ENCODE measurements around the gene S100A5.
"Not testable (repeated sequence)": the region's sequence is repeated elsewhere in the genome, so short reads cannot be mapped to it uniquely, and the experiment has no call there.

S100A5 gene

GRCh38 chr1:153566414-153567371, 26.0 kb upstream of the S100A5 start:
- peak; percentile 69 for DNase-seq (ENCODE audit: low spot score)

GRCh38 chr1:153565529-153566374, 25.0 kb upstream of the S100A5 start, which contains the start of gene S100A2:
Gene S100A2, minus strand, starts transcription at chr1:153565844. Its CDS starts 1,967 bp downstream, at chr1:153563877.
- DNase-seq (ENCODE audit: low spot score), result no peak

- DNase-seq (ENCODE audit: low spot score), result no peak
Measured at GRCh38 chr1:153563991-153564390, 23.3 kb upstream of the S100A5 start.

- DNase-seq (ENCODE audit: low spot score), result no peak
Measured at GRCh38 chr1:153563483-153563901, 22.8 kb upstream of the S100A5 start.

- DNase-seq (ENCODE audit: low spot score), result not testable (repeated sequence)
Measured at GRCh38 chr1:153562021-153562420, 21.3 kb upstream of the S100A5 start.

- no peak for DNase-seq (ENCODE audit: low spot score)
Measured at GRCh38 chr1:153561466-153561985, 20.8 kb upstream of the S100A5 start.

- no peak for DNase-seq (ENCODE audit: low spot score)
Measured at GRCh38 chr1:153560771-153561465, 20.2 kb upstream of the S100A5 start.

- no peak for DNase-seq (ENCODE audit: low spot score)
Measured at GRCh38 chr1:153560241-153560640, 19.5 kb upstream of the S100A5 start.

GRCh38 chr1:153557877-153558276, 17.1 kb upstream of the S100A5 start:
- DNase-seq (ENCODE audit: low spot score), result no peak

- no peak for DNase-seq (ENCODE audit: low spot score)
Measured at GRCh38 chr1:153556348-153556747, 15.6 kb upstream of the S100A5 start.

- DNase-seq (ENCODE audit: low spot score), result no peak
Measured at GRCh38 chr1:153553830-153554541, 13.3 kb upstream of the S100A5 start.

- DNase-seq (ENCODE audit: low spot score), result no peak
Measured at GRCh38 chr1:153553096-153553495, 12.4 kb upstream of the S100A5 start.

GRCh38 chr1:153552335-153552734, 11.6 kb upstream of the S100A5 start:
- no peak for DNase-seq (ENCODE audit: low spot score)

- DNase-seq (ENCODE audit: low spot score), result no peak
Measured at GRCh38 chr1:153550827-153551500, 10.2 kb upstream of the S100A5 start.

GRCh38 chr1:153550398-153550758, 9.6 kb upstream of the S100A5 start:
- no peak for DNase-seq (ENCODE audit: low spot score)

GRCh38 chr1:153549741-153550397, 9.1 kb upstream of the S100A5 start:
- no peak for DNase-seq (ENCODE audit: low spot score)

GRCh38 chr1:153548722-153549688, 8.3 kb upstream of the S100A5 start, which contains the start of gene S100A3:
Gene S100A3, minus strand, starts transcription at chr1:153549258. Its CDS starts 773 bp downstream, at chr1:153548485.
- DNase-seq (ENCODE audit: low spot score), result no peak
